K562 (cell line): ENCODE data around the gene PMFBP1. TPM values are rescaled to one million over a fixed set of nuclear protein-coding genes. Genes with fewer than 3 reads are reported as not detected.

Experiments used
- EHMT2 ChIP-seq: fragments of 450-650 bp; IDR thresholded peaks from 2 replicates; pipeline ENCODE4 v1.6.1; 2018; ENCODE audit warnings: antibody characterized with exemption
- FOXJ3 ChIP-seq: sonication (generic); formaldehyde crosslinking; IDR thresholded peaks from 2 replicates; pipeline ENCODE4 v1.4.0; 2020; ENCODE audit warnings: mild to moderate bottlenecking, missing genetic modification reagents
- MIER1 ChIP-seq: fragments of 450-650 bp; IDR thresholded peaks from 2 replicates; pipeline ENCODE4 v1.6.1; 2016; ENCODE audit warnings: antibody characterized with exemption, mild to moderate bottlenecking, low read depth
- PPARD ChIP-seq: fragments of 250-450 bp; sonication (Bioruptor Pico); IDR thresholded peaks from 2 replicates; pipeline ENCODE4 v1.8.0; 2022; ENCODE audit warnings: inconsistent platforms, mild to moderate bottlenecking, moderate library complexity
- SFPQ ChIP-seq: fragments of 200-400 bp; formaldehyde crosslinking; IDR thresholded peaks from 2 replicates; pipeline ENCODE4 v1.6.1; 2017; ENCODE audit warnings: mild to moderate bottlenecking, low read depth, low read length, moderate library complexity
- ZNF398 ChIP-seq: fragments of 250-450 bp; sonication (Bioruptor Pico); IDR thresholded peaks from 2 replicates; pipeline ENCODE4 v1.8.0; 2021; ENCODE audit warnings: moderate library complexity, mild to moderate bottlenecking, inconsistent platforms
- ZNF699 ChIP-seq: fragments of 250-450 bp; sonication (Bioruptor Pico); IDR thresholded peaks from 2 replicates; pipeline ENCODE4 v1.8.0; 2021; ENCODE audit warnings: mild to moderate bottlenecking, moderate library complexity; ENCODE audit not compliant: insufficient replicate concordance
- polyA plus RNA-seq, 8 experiments: library from polyadenylated mRNA; depleted of rRNA in 4 of 8; stranded (reverse) in 5 of 8; unstranded in 3 of 8; fragments of >200 nt; fragmentation: Nextera tagmentation in 2 of 8; fragmentation: Illumina TruSeq in 1 of 8; extraction: Ambion mirVana in 2 of 8; extraction: Trizol in 1 of 8; gene quantifications; 2 replicates each; pipeline versions ENCODE4 v1.2.1 to v1.2.3, GENCODE V29; 2011 to 2014; ENCODE audit warnings: inconsistent platforms in 1 of 8, missing spikeins in 1 of 8
- total RNA-seq, 7 experiments: library from RNA; depleted of rRNA in 6 of 7; stranded (reverse); fragments of >200 nt in 6 of 7; fragmentation: Illumina TruSeq in 2 of 7; extraction: Trizol in 2 of 7; gene quantifications; 2 replicates each; pipeline versions ENCODE4 v1.2.1 to v1.2.3, GENCODE V29; 2011 to 2021; ENCODE audit warnings: low replicate concordance in 1 of 7
- TF ChIP-seq, protein P1 (sequence below): fragments of 250-450 bp; sonication (Bioruptor Pico); IDR thresholded peaks from 2 replicates; pipeline ENCODE4 v1.4.0; 2020; ENCODE audit warnings: mild to moderate bottlenecking, moderate library complexity, borderline replicate concordance
- TF ChIP-seq, protein P2 (sequence below): fragments of 450-650 bp; formaldehyde crosslinking; IDR thresholded peaks from 2 replicates; pipeline ENCODE4 v1.4.0; 2020; ENCODE audit warnings: mild to moderate bottlenecking, mixed read lengths
- TF ChIP-seq, protein P3 (sequence below): fragments of 450-650 bp; IDR thresholded peaks from 2 replicates; pipeline ENCODE4 v1.6.1; 2016; ENCODE audit warnings: mild to moderate bottlenecking
- TF ChIP-seq, protein P4 (sequence below): fragments of 450-650 bp; conservative IDR thresholded peaks from 2 replicates; pipeline ENCODE4 v1.6.1; 2016; ENCODE audit warnings: missing genetic modification characterization, low read depth, mild to moderate bottlenecking, missing compliant biosample characterization, moderate library complexity

The PMFBP1 gene
- total and polyA plus RNA-seq, 9 of the 15 experiments (the other 6 are each of a cell fraction or from before 2014, with no cell fraction given), result 0.13 to 0.91 (median 0.47) TPM

GRCh38 chr16:72072514-72073342 is 99.2 kb downstream of the PMFBP1 start (continued):
- TF ChIP-seq, protein P1, sequence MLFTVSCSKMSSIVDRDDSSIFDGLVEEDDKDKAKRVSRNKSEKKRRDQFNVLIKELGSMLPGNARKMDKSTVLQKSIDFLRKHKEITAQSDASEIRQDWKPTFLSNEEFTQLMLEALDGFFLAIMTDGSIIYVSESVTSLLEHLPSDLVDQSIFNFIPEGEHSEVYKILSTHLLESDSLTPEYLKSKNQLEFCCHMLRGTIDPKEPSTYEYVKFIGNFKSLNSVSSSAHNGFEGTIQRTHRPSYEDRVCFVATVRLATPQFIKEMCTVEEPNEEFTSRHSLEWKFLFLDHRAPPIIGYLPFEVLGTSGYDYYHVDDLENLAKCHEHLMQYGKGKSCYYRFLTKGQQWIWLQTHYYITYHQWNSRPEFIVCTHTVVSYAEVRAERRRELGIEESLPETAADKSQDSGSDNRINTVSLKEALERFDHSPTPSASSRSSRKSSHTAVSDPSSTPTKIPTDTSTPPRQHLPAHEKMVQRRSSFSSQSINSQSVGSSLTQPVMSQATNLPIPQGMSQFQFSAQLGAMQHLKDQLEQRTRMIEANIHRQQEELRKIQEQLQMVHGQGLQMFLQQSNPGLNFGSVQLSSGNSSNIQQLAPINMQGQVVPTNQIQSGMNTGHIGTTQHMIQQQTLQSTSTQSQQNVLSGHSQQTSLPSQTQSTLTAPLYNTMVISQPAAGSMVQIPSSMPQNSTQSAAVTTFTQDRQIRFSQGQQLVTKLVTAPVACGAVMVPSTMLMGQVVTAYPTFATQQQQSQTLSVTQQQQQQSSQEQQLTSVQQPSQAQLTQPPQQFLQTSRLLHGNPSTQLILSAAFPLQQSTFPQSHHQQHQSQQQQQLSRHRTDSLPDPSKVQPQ (CRISPR knock-in tag), result no peak
- no peak for TF ChIP-seq PPARD
- no peak for TF ChIP-seq ZNF398 (CRISPR knock-in tag)
- no peak for TF ChIP-seq EHMT2
- TF ChIP-seq, protein P2, sequence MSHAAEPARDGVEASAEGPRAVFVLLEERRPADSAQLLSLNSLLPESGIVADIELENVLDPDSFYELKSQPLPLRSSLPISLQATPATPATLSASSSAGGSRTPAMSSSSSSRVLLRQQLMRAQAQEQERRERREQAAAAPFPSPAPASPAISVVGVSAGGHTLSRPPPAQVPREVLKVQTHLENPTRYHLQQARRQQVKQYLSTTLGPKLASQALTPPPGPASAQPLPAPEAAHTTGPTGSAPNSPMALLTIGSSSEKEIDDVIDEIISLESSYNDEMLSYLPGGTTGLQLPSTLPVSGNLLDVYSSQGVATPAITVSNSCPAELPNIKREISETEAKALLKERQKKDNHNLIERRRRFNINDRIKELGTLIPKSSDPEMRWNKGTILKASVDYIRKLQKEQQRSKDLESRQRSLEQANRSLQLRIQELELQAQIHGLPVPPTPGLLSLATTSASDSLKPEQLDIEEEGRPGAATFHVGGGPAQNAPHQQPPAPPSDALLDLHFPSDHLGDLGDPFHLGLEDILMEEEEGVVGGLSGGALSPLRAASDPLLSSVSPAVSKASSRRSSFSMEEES, result no peak
- TF ChIP-seq, protein P3, sequence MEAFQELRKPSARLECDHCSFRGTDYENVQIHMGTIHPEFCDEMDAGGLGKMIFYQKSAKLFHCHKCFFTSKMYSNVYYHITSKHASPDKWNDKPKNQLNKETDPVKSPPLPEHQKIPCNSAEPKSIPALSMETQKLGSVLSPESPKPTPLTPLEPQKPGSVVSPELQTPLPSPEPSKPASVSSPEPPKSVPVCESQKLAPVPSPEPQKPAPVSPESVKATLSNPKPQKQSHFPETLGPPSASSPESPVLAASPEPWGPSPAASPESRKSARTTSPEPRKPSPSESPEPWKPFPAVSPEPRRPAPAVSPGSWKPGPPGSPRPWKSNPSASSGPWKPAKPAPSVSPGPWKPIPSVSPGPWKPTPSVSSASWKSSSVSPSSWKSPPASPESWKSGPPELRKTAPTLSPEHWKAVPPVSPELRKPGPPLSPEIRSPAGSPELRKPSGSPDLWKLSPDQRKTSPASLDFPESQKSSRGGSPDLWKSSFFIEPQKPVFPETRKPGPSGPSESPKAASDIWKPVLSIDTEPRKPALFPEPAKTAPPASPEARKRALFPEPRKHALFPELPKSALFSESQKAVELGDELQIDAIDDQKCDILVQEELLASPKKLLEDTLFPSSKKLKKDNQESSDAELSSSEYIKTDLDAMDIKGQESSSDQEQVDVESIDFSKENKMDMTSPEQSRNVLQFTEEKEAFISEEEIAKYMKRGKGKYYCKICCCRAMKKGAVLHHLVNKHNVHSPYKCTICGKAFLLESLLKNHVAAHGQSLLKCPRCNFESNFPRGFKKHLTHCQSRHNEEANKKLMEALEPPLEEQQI, result peak; percentile 46; the same call in 1 of the 2 replicates
- TF ChIP-seq MIER1, result no peak
- TF ChIP-seq ZNF699 (CRISPR knock-in tag), result no peak
- TF ChIP-seq SFPQ, result no peak
- TF ChIP-seq, protein P4, sequence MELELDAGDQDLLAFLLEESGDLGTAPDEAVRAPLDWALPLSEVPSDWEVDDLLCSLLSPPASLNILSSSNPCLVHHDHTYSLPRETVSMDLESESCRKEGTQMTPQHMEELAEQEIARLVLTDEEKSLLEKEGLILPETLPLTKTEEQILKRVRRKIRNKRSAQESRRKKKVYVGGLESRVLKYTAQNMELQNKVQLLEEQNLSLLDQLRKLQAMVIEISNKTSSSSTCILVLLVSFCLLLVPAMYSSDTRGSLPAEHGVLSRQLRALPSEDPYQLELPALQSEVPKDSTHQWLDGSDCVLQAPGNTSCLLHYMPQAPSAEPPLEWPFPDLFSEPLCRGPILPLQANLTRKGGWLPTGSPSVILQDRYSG (tag), result no peak
- no peak for TF ChIP-seq FOXJ3 (CRISPR knock-in tag)
